H1 (cell line): ENCODE data around the gene MBLAC1. TPM values are rescaled to one million over a fixed set of nuclear protein-coding genes. Genes with fewer than 3 reads are reported as not detected.

Source experiments
- CBX8 ChIP-seq: fragments of 300-800, 300-1000 bp; sonication (generic); IDR thresholded peaks from 2 replicates; pipeline ENCODE4 v1.7.1; 2016; ENCODE audit warnings: low read depth, low read length, borderline replicate concordance
- ZNF274 ChIP-seq: IDR thresholded peaks from 2 replicates; pipeline ENCODE4 v1.7.0; 2012; ENCODE audit warnings: low read length, borderline replicate concordance; ENCODE audit errors: extremely low read depth
- polyA plus RNA-seq, 7 experiments: library from polyadenylated mRNA; depleted of rRNA in 3 of 7; stranded (reverse) in 5 of 7; unstranded in 2 of 7; fragments of >200 nt in 5 of 7; fragments of 200-250 nt in 2 of 7; gene quantifications; 1 replicate in 5 of 7; 2 replicates in 1 of 7; 4 replicates in 1 of 7; pipeline versions ENCODE4 v1.2.1 to v1.2.3, GENCODE V29; 2011 to 2013; ENCODE audit warnings: missing spikeins in 2 of 7, mixed read lengths in 2 of 7
- total RNA-seq: library from RNA; stranded (reverse); fragmentation: NEBNext Ultra II Directional; extraction: Animal tissue kit (Norgen Biotek cat#: 25700); gene quantifications from 2 replicates; pipeline ENCODE4 v1.2.1, GENCODE V29; 2021
- TF ChIP-seq, protein P1 (sequence below), 3 experiments: IDR thresholded peaks; 1 replicate in 2 of 3; 2 replicates in 1 of 3; pipeline versions ENCODE4 v1.5.1 to v1.6.1; 2011; ENCODE audit warnings: low read length in 3 of 3, mild to moderate bottlenecking in 3 of 3, inconsistent platforms in 2 of 3, low read depth in 1 of 3, moderate library complexity in 1 of 3; ENCODE audit not compliant: insufficient read depth in 1 of 3; ENCODE audit errors: control extremely low read depth in 1 of 3
- TF ChIP-seq, protein P2 (sequence below): IDR thresholded peaks from 2 replicates; pipeline ENCODE4 v1.6.1; 2012; ENCODE audit warnings: inconsistent platforms

The MBLAC1 gene
- total and polyA plus RNA-seq, 2 of the 8 experiments (the other 6 are each of a cell fraction or from before 2014, with no cell fraction given): 1.00 to 1.7 TPM

DNA sequence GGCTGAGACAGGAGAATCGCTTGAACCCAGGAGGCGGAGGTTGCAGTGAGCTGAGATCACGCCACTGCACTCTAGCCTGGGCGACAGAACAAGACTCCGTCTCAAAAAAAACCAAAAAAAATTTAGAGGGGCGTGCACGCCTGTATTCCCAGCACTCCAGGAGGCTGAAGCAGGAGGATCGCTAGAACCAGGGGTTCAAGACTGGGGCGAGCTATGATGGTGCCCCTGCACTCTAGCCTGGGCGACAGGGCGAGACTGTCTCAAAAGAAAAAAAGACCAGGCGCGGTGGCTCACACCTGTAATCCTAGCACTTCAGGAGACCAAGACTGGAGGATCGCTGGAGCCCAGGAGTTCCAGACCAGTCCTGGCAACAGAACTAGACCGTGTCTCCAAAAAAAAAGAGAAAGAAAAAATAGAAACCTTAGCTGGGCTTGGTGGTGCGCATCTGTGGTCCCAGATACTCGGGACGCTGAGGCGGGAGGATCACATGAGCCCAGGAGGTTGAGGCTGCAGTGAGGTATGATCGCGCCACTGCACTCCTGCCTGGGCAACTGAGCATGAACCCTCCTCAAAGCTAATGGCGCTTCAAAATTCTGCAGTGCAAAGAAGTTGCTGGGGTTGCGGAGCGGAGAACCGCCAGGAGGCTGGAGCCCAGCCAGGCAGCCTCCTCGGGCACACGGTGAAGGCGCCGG, 382 bp upstream of the MBLAC1 start (continued):
- TF ChIP-seq, protein P1, sequence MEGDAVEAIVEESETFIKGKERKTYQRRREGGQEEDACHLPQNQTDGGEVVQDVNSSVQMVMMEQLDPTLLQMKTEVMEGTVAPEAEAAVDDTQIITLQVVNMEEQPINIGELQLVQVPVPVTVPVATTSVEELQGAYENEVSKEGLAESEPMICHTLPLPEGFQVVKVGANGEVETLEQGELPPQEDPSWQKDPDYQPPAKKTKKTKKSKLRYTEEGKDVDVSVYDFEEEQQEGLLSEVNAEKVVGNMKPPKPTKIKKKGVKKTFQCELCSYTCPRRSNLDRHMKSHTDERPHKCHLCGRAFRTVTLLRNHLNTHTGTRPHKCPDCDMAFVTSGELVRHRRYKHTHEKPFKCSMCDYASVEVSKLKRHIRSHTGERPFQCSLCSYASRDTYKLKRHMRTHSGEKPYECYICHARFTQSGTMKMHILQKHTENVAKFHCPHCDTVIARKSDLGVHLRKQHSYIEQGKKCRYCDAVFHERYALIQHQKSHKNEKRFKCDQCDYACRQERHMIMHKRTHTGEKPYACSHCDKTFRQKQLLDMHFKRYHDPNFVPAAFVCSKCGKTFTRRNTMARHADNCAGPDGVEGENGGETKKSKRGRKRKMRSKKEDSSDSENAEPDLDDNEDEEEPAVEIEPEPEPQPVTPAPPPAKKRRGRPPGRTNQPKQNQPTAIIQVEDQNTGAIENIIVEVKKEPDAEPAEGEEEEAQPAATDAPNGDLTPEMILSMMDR (IDR thresholded peaks at IDR 0.05; ENCODE audit: control extremely low read depth in 1 of 3, insufficient read depth in 1 of 3, low read depth in 1 of 3, low read length in 3 of 3): no peak
- TF ChIP-seq, protein P2, sequence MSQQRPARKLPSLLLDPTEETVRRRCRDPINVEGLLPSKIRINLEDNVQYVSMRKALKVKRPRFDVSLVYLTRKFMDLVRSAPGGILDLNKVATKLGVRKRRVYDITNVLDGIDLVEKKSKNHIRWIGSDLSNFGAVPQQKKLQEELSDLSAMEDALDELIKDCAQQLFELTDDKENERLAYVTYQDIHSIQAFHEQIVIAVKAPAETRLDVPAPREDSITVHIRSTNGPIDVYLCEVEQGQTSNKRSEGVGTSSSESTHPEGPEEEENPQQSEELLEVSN: peak; percentile 37; the same call in 1 of the 2 replicates
- TF ChIP-seq ZNF274: no peak
- no peak for TF ChIP-seq CBX8
